ENCODE measurements around the gene CYSLTR2. TPM values are rescaled to one million over a fixed set of nuclear protein-coding genes. Genes with fewer than 3 reads are reported as not detected.

The CYSLTR2 gene
- total RNA-seq, 1 donor from 2014 or later: 2.1 TPM

GRCh38 chr13:48723168-48723567, 69.4 kb downstream of the CYSLTR2 start:
- DNase-seq (ENCODE audit: low read depth) (no peak), FAIRE-seq (no peak)
- peaks cover 3% of the 10 kb centered on the region for H3K9me3 Mint-ChIP-seq (ENCODE audit: unreplicated experiment)
- no peak overlapping the region for H3K4me3 Mint-ChIP-seq (ENCODE audit: unreplicated experiment)
- no peaks in the 10 kb centered on the region for H3K9me3 ChIP-seq (ENCODE audit: insufficient read depth, low read depth, low read length)
- TF ChIP-seq CTCF (IDR thresholded peaks at IDR 0.05; ENCODE audit: insufficient read depth, low read depth, low read length): no peak
- no peak for TF ChIP-seq EZH2 (IDR thresholded peaks at IDR 0.05; ENCODE audit: insufficient read depth, low read length)
- no peak overlapping the region for H2AFZ ChIP-seq (ENCODE audit: low read depth, low read length)
- H3K36me3 Mint-ChIP-seq (ENCODE audit: low read depth, unreplicated experiment): peaks cover 1% of the 10 kb centered on the region
- no peak overlapping the region for H3K4me2 ChIP-seq (ENCODE audit: low read length)
- H3K9ac ChIP-seq (ENCODE audit: low read length): no peak overlapping the region
- no peaks in the 10 kb centered on the region for H3K36me3 ChIP-seq (ENCODE audit: insufficient read depth, low read length)
- H3K4me3 ChIP-seq (ENCODE audit: insufficient read depth, low read depth, low read length): no peak overlapping the region
- H3K27me3 ChIP-seq (ENCODE audit: insufficient read depth, low read length): no peaks in the 10 kb centered on the region
- no peaks in the 10 kb centered on the region for H3K4me1 ChIP-seq (ENCODE audit: insufficient read depth, low read length)
- H3K27ac Mint-ChIP-seq (ENCODE audit: unreplicated experiment): no peak overlapping the region
- no peaks in the 10 kb centered on the region for H3K79me2 ChIP-seq (ENCODE audit: insufficient read depth, low read length)
- H3K4me1 Mint-ChIP-seq (ENCODE audit: low read depth, unreplicated experiment): peaks cover 6% of the 10 kb centered on the region
- no peaks in the 10 kb centered on the region for H4K20me1 ChIP-seq (ENCODE audit: insufficient read depth, low read length)
- H3K27me3 Mint-ChIP-seq (ENCODE audit: low read depth, unreplicated experiment): no peaks in the 10 kb centered on the region
- H3K27ac ChIP-seq (ENCODE audit: low read depth, low read length): no peak overlapping the region

- Histone ChIP-seq H3K9me3 (ENCODE audit: insufficient read depth, low read depth, low read length) (no peaks in the 10 kb centered on the region), H3K4me3 (ENCODE audit: insufficient read depth, low read depth, low read length) (no peak overlapping the region), H3K9ac (ENCODE audit: low read length) (no peak overlapping the region), H3K4me1 (ENCODE audit: insufficient read depth, low read length) (no peaks in the 10 kb centered on the region), H3K27ac (ENCODE audit: low read depth, low read length) (no peak overlapping the region), H4K20me1 (ENCODE audit: insufficient read depth, low read length) (no peaks in the 10 kb centered on the region), H3K27me3 (ENCODE audit: insufficient read depth, low read length) (no peaks in the 10 kb centered on the region), H3K79me2 (ENCODE audit: insufficient read depth, low read length) (no peaks in the 10 kb centered on the region), H3K4me2 (ENCODE audit: low read length) (no peak overlapping the region), H3K36me3 (ENCODE audit: insufficient read depth, low read length) (no peaks in the 10 kb centered on the region), H2AFZ (ENCODE audit: low read depth, low read length) (no peak overlapping the region)
- TF ChIP-seq CTCF (IDR thresholded peaks at IDR 0.05; ENCODE audit: insufficient read depth, low read depth, low read length): no peak
- no peak for TF ChIP-seq EZH2 (IDR thresholded peaks at IDR 0.05; ENCODE audit: insufficient read depth, low read length)
- DNase-seq (ENCODE audit: low read depth) (no peak), FAIRE-seq (no peak)
- Mint-ChIP-seq H3K4me3 (ENCODE audit: unreplicated experiment) (no peak overlapping the region), H3K9me3 (ENCODE audit: unreplicated experiment) (no peaks in the 10 kb centered on the region), H3K27ac (ENCODE audit: unreplicated experiment) (no peak overlapping the region), H3K36me3 (ENCODE audit: low read depth, unreplicated experiment) (peaks cover 1% of the 10 kb centered on the region), H3K27me3 (ENCODE audit: low read depth, unreplicated experiment) (no peaks in the 10 kb centered on the region), H3K4me1 (ENCODE audit: low read depth, unreplicated experiment) (peaks cover 6% of the 10 kb centered on the region)
These were observed 71.5 kb downstream of the CYSLTR2 start for GRCh38 chr13:48725271-48725670.

- Histone ChIP-seq H3K27me3 (ENCODE audit: insufficient read depth, low read length) (no peaks in the 10 kb centered on the region), H4K20me1 (ENCODE audit: insufficient read depth, low read length) (no peaks in the 10 kb centered on the region), H3K4me1 (ENCODE audit: insufficient read depth, low read length) (no peaks in the 10 kb centered on the region), H3K9ac (ENCODE audit: low read length) (no peak overlapping the region), H3K36me3 (ENCODE audit: insufficient read depth, low read length) (no peaks in the 10 kb centered on the region), H3K4me2 (ENCODE audit: low read length) (no peak overlapping the region), H3K4me3 (ENCODE audit: insufficient read depth, low read depth, low read length) (no peak overlapping the region), H3K79me2 (ENCODE audit: insufficient read depth, low read length) (no peaks in the 10 kb centered on the region), H3K27ac (ENCODE audit: low read depth, low read length) (no peak overlapping the region), H3K9me3 (ENCODE audit: insufficient read depth, low read depth, low read length) (no peaks in the 10 kb centered on the region), H2AFZ (ENCODE audit: low read depth, low read length) (no peak overlapping the region)
- no peak for TF ChIP-seq EZH2 (IDR thresholded peaks at IDR 0.05; ENCODE audit: insufficient read depth, low read length)
- no peak for TF ChIP-seq CTCF (IDR thresholded peaks at IDR 0.05; ENCODE audit: insufficient read depth, low read depth, low read length)
- peaks cover 1% of the 10 kb centered on the region for H3K36me3 Mint-ChIP-seq (ENCODE audit: low read depth, unreplicated experiment)
- H3K27me3 Mint-ChIP-seq (ENCODE audit: low read depth, unreplicated experiment): no peaks in the 10 kb centered on the region
- no peaks in the 10 kb centered on the region for H3K9me3 Mint-ChIP-seq (ENCODE audit: unreplicated experiment)
- H3K4me1 Mint-ChIP-seq (ENCODE audit: low read depth, unreplicated experiment): no peaks in the 10 kb centered on the region
- no peak for DNase-seq (ENCODE audit: low read depth)
- no peak overlapping the region for H3K4me3 Mint-ChIP-seq (ENCODE audit: unreplicated experiment)
- no peak for FAIRE-seq
- no peak overlapping the region for H3K27ac Mint-ChIP-seq (ENCODE audit: unreplicated experiment)
These were observed 73.0 kb downstream of the CYSLTR2 start for GRCh38 chr13:48726711-48727110.
